Heart left ventricle (tissue), 13 donors: ENCODE measurements around the gene ADORA2B.

Experiments used
- POLR2A ChIP-seq, 2 donors: fragments of 450-650 bp; IDR thresholded peaks; one replicate each; pipeline ENCODE4 v1.6.1; 2017; ENCODE audit warnings: antibody characterized with exemption in 2 of 2, mild to moderate bottlenecking in 2 of 2, moderate library complexity in 2 of 2
- TF ChIP-seq, protein P1 (sequence below), 12 donors: fragments of 200-600 bp; sonication (generic) in 4 of 12; IDR thresholded peaks; one replicate each; pipeline versions ENCODE4 v1.5.0 to v1.8.0; 2018 to 2022; ENCODE audit warnings: antibody characterized with exemption in 12 of 12, mild to moderate bottlenecking in 5 of 12
- donor health status: ischemic (EF 13 %, LVEDD 7.1; RV severe dilation, severe dysfunction).
- donor health status: DM: no; HTN: yes; CAD: no.
- donor health status: DM: no; HTN: no; CAD: no.
- donor health status: ischemic (EF 25% LVEDD 6.9; RV normal size, moderate dysfunction).
- donor health status: ischemic (EF 25% LVEDD 5.7; RV mildly dilated, moderate dysfunction).
- donor health status: ischemic (EF 35%, LVEDD 5.7; RV mildly dilated, moderate dysfunction).
- donor health status: nonischemic (EF 11% LVEDD 7.7; RV severe dilation, severe dysfunction).
- donor health status: DM: yes; HTN: yes; CAD: no.
- donor health status: PGD.
- donor health status: ischemic (EF 29% LVEDD 5.4; RV normal size, mild dysfunction).
- donor health status: nonischemic (EF 23%, LVEDD 6.1; RV moderate dilation, normal function).

DNA sequence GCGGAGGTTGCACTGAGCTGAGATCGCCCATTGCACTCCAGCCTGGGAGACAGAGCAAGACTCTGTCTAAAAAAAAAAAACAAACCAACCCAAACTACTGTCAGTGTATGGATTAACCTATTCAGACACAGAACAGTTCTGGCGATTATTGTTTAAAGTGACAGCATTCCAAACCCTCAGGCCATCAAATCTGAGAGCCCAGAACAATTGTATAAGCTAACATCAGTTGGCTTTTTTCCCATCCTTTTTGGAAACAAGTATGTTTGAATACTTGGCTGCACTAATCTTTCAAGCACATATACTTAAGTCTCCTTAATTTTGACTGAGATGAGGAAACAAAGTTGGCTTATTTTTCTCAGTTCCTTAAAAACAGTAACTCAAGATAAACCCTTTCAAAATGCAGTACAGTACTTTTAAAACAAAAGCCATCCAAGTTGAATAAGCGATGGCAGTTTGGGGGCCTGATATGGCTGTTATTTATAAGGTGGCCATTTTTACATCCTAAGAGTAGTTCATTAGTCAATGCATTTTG lies 53.2 kb downstream of the ADORA2B start:
- TF ChIP-seq, protein P1, sequence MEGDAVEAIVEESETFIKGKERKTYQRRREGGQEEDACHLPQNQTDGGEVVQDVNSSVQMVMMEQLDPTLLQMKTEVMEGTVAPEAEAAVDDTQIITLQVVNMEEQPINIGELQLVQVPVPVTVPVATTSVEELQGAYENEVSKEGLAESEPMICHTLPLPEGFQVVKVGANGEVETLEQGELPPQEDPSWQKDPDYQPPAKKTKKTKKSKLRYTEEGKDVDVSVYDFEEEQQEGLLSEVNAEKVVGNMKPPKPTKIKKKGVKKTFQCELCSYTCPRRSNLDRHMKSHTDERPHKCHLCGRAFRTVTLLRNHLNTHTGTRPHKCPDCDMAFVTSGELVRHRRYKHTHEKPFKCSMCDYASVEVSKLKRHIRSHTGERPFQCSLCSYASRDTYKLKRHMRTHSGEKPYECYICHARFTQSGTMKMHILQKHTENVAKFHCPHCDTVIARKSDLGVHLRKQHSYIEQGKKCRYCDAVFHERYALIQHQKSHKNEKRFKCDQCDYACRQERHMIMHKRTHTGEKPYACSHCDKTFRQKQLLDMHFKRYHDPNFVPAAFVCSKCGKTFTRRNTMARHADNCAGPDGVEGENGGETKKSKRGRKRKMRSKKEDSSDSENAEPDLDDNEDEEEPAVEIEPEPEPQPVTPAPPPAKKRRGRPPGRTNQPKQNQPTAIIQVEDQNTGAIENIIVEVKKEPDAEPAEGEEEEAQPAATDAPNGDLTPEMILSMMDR (IDR thresholded peaks at IDR 0.05) = no peak
- TF ChIP-seq POLR2A (IDR thresholded peaks at IDR 0.05) = no peak
